ENCODE measurements around the gene TRIM43. TPM values are rescaled to one million over a fixed set of nuclear protein-coding genes. Genes with fewer than 3 reads are reported as not detected.
"Not testable (repeated sequence)": the region's sequence is repeated elsewhere in the genome, so short reads cannot be mapped to it uniquely, and the experiment has no call there.

Gene TRIM43
- total RNA-seq, 1 donor from 2014 or later, result 2.3 TPM

DNA sequence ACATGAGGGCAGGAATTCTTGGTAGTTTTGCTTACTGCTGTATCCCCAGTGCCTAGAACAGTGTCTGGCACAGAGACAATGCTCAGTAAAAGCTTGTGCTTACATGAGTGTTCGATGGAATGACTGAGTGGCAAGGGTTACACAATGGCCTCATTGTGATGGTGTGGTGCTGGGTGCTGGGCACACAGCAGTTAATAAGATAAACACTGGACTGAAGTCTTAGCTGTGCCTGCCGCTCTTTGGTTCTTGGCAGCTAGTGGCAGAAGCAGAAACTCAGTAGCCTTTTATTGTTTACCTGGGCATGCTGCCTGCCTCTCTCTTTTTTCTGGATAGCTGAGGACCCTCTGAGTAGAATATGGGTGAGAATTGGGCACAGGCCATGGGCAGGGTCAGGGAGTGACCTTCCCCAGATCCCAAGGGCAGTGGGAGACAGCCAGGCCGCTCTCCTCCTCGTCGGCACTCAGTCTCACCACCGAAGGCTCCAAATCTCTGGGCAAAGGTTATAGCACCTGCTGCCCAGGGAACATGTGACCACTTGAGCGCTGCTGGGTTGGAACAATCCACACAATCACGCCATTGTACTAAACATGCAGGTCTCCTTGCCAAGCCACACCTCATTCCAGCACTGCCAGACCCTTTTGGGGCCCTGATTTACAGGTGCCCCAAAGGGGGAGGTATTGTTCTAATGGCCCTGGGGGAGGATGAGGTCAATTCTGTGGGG lies 54.6 kb downstream of the TRIM43 start:
- DNase-seq; H3K27me3 Mint-ChIP-seq (ENCODE audit: unreplicated experiment); H3K36me3 Mint-ChIP-seq (ENCODE audit: unreplicated experiment); H3K9me3 Mint-ChIP-seq (ENCODE audit: unreplicated experiment); H3K4me3 Mint-ChIP-seq (ENCODE audit: unreplicated experiment); H3K4me1 Mint-ChIP-seq (ENCODE audit: low read depth, unreplicated experiment); H3K27ac Mint-ChIP-seq (ENCODE audit: unreplicated experiment): not testable (repeated sequence)

DNA sequence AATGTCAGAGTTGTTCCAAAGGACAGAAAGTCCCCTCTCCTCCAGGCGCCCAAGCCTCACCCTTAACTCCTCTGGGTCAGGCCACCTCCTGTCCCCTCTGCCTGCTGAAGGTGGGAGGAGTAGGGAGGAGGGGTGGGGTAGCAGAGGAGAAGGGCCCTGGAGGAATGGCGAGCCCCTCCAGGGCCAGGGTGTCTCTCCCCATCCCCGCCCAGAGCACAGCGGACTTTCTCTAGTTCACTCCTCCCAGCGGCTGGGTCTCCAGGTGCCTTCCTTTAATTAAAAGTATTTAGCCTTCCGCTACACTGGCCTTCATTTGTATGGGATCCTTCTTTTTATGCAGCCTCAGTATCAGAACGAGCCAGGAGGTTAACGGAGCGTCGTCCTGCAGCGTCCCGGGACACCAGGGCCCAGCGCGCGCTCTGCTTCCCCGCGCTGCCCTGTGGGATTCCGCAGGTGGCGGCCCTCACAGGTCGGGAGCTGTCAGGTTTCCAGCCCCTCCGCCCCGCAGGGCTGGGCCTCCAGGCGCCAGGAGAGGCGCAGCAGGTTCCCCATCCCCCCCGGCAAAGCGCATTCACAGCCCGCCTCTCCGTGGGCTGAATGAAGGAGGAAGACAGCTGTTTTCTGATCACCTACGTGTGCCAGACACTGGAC lies 57.2 kb downstream of the TRIM43 start:
- not testable (repeated sequence) for H3K27ac Mint-ChIP-seq (ENCODE audit: unreplicated experiment); H3K27me3 Mint-ChIP-seq (ENCODE audit: unreplicated experiment); H3K4me1 Mint-ChIP-seq (ENCODE audit: low read depth, unreplicated experiment); DNase-seq; H3K4me3 Mint-ChIP-seq (ENCODE audit: unreplicated experiment); H3K36me3 Mint-ChIP-seq (ENCODE audit: unreplicated experiment); H3K9me3 Mint-ChIP-seq (ENCODE audit: unreplicated experiment)

Other genes starting within 250 kb of the TRIM43 start
- gene FAHD2A, start 189.3 kb upstream of the TRIM43 start, total RNA-seq (ENCODE audit: unreplicated experiment), result 50.3 TPM
- gene TRIM43B, start 107.2 kb upstream of the TRIM43 start, total RNA-seq (ENCODE audit: unreplicated experiment), result 5.7 TPM